Measurements from ENCODE around the gene ST3GAL4.

- TF ChIP-seq POLR2A (IDR thresholded peaks at IDR 0.05), result no peak
- TF ChIP-seq CTCF (IDR thresholded peaks at IDR 0.05), result no peak
Measured at GRCh38 chr11:126396965-126397364, 41.5 kb downstream of the ST3GAL4 start.
